ENCODE measurements around the gene GALNT13.

The GALNT13 gene

DNA sequence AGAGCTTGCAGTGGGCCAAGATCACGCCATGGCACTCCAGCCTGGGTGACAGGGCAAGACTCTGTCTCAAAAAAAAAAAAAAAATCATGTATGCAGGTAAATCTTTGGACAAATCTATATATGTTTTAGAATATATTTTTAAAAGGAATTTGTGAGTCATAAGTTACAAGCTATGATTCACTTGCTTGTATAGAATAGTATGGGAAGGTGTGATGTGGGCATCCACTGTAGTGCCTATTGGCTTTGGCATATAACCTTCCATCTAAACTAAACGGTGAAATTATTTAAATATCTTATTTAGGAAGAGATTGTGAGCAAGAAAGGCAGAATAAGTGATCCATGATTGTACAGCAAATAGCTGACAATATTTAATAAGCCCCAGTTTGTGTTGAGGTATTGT lies 261.1 kb downstream of the GALNT13 start:
- Mint-ChIP-seq H3K36me3 (ENCODE audit: low read depth) (no peaks in the 10 kb centered on the region), H3K4me3 (no peak overlapping the region), H3K27me3 (no peaks in the 10 kb centered on the region), H3K9me3 (peaks cover 5% of the 10 kb centered on the region), H3K27ac (no peak overlapping the region), H3K4me1 (no peaks in the 10 kb centered on the region)
- ATAC-seq (no peak), DNase-seq (no peak)

DNA sequence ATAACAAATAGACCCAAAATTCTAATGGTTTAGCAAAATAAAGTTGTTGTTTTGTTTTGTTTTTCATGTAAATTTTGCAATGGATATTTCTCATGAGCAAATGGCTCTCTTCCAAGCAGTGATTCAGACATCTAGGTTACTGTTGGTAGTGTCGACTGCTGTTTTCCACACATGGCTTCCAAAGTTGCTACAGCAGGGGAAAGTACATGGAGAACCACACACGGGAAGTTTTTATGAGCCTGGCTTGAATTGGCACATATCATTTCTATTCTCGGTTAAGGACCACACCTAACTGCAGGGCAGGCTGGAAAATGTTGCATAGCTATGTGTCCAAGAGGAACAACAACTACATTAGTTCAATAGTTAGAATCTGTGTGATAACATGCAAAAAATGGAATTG lies 262.1 kb downstream of the GALNT13 start:
- no peak overlapping the region for H3K4me3 Mint-ChIP-seq
- no peak for DNase-seq
- H3K27me3 Mint-ChIP-seq, result no peaks in the 10 kb centered on the region
- H3K36me3 Mint-ChIP-seq (ENCODE audit: low read depth), result no peaks in the 10 kb centered on the region
- ATAC-seq, result no peak
- no peak overlapping the region for H3K27ac Mint-ChIP-seq
- peaks cover 5% of the 10 kb centered on the region for H3K9me3 Mint-ChIP-seq
- H3K4me1 Mint-ChIP-seq, result no peaks in the 10 kb centered on the region

DNA sequence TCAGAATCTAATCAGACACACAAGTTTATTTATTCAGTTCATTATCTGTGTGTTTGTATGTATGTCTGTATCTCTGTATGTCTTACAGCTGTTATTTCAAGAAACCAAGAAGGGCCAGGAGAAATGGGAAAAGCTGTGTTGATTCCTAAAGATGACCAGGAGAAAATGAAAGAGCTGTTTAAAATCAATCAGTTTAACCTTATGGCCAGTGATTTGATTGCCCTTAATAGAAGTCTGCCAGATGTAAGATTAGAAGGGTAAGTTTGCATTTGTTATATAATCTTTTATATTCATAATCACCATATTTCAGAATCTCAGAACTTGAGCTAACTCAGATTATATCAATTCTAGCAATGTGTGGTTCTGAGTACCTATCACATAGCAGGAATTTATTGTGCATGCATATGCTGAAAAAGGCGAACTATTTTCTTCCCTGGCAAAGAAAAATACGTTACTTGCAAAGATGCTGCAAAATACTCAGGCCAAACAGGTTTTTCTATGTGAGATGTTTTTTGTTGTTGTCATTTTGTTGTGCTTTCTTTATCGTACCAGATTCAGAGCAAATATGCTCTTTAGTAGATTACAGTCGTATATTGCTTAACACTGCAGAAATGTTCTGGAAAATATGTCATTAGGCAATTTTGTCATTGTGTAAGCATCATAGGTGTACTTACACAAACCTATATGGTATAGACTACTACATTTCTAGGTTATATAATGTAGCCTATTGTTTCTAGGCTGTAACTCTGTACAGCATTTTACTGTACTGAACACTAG lies 268.7 kb downstream of the GALNT13 start:
- Mint-ChIP-seq H3K9me3 (no peaks in the 10 kb centered on the region), H3K27ac (no peak overlapping the region), H3K27me3 (no peaks in the 10 kb centered on the region), H3K4me3 (no peak overlapping the region), H3K4me1 (no peaks in the 10 kb centered on the region), H3K36me3 (ENCODE audit: low read depth) (no peaks in the 10 kb centered on the region)
- DNase-seq, result no peak
- ATAC-seq, result no peak

DNA sequence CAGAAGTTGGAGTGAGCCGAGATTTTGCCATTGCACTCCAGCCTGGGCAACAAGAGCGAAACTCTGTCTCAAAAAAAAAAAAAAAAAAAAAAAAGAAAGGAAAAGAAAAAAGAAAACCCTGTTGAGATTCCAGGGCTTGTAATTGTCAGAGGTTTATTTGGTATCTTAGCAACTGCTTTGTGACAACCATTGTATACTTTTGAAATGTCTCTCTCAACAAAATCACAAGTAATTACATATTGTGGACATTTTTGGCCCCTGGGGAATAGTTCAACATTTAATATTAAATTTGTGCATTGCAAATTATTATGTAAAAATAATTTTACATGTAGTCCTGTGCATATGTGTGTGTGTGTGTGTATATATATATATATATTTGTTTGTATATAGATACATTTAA lies 270.8 kb downstream of the GALNT13 start:
- Mint-ChIP-seq H3K36me3 (ENCODE audit: low read depth) (no peaks in the 10 kb centered on the region), H3K9me3 (no peaks in the 10 kb centered on the region), H3K27me3 (no peaks in the 10 kb centered on the region), H3K27ac (no peak overlapping the region), H3K4me1 (no peaks in the 10 kb centered on the region), H3K4me3 (no peak overlapping the region)
- no peak for ATAC-seq
- DNase-seq, result no peak

DNA sequence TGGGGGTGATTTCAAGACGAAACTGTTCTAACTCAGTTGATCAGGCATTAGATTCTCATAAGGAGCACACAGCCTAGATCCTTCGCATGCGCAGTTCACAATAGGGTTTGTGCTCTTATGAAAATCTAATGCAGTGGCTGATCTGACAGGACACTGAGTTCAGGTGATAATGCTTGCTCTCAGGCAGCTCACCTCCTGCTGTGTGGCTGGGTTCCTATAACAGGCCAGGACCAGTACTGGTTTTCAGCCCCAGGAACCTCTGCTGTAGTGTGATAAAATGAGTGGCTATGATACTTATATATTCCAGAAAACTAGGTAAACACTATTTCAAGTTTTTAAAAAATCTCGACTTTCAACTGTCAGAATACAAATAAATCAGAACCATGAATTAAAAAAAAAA lies 271.4 kb downstream of the GALNT13 start:
- no peaks in the 10 kb centered on the region for H3K27me3 Mint-ChIP-seq
- H3K4me1 Mint-ChIP-seq, result no peaks in the 10 kb centered on the region
- no peak overlapping the region for H3K4me3 Mint-ChIP-seq
- H3K36me3 Mint-ChIP-seq (ENCODE audit: low read depth), result no peaks in the 10 kb centered on the region
- DNase-seq, result no peak
- H3K27ac Mint-ChIP-seq, result no peak overlapping the region
- no peak for ATAC-seq
- no peaks in the 10 kb centered on the region for H3K9me3 Mint-ChIP-seq

DNA sequence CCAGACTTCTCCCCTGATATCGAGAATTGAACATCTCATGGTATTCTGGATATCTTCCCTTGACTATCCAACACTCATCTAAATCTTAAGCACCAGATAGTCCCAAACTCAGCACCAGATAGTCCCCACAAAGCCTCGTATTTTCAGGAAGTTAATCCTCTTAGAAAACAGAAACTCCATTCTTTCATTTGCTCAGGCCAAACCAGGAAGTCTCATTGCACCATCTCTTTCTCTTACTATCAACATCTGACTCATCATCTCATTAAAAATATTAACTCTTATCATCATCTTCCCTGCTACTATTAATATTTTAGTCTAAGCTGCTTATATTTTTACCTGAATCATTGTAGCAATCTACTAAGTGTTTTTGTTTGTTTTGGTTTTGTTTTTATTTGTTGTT lies 286.4 kb downstream of the GALNT13 start:
- H3K27me3 Mint-ChIP-seq, result no peaks in the 10 kb centered on the region
- H3K4me3 Mint-ChIP-seq, result no peak overlapping the region

DNA sequence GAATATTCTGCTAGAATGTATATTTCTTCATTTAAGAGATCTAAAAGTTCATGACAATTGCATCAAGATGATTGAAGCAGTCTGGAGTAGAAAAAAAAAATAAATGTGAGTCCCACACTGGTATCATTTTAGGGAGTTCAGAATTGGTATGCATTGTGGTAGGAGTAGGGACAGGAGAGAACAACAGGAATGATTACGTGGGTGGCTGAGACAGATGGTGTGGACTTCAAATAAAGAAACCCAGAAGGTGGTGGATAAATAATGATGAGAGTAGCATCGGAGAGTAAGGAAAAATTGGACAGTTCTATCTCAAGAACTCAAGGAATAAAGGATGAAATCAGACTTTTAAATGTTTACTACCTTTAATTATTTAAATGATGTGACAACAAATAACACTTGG lies 289.6 kb downstream of the GALNT13 start:
- H3K9me3 Mint-ChIP-seq, result peaks cover 9% of the 10 kb centered on the region
- H3K36me3 Mint-ChIP-seq (ENCODE audit: low read depth), result no peaks in the 10 kb centered on the region
- no peak for ATAC-seq
- H3K4me1 Mint-ChIP-seq, result no peaks in the 10 kb centered on the region
- H3K4me3 Mint-ChIP-seq, result no peak overlapping the region
- DNase-seq, result no peak
- H3K27ac Mint-ChIP-seq, result no peak overlapping the region
- H3K27me3 Mint-ChIP-seq, result no peaks in the 10 kb centered on the region

More for the DNA sequence above, 286.4 kb downstream of the GALNT13 start:
- Mint-ChIP-seq H3K27ac (no peak overlapping the region), H3K4me1 (no peaks in the 10 kb centered on the region), H3K36me3 (ENCODE audit: low read depth) (no peaks in the 10 kb centered on the region), H3K9me3 (peaks cover 4% of the 10 kb centered on the region)
- no peak for ATAC-seq
- no peak for DNase-seq

DNA sequence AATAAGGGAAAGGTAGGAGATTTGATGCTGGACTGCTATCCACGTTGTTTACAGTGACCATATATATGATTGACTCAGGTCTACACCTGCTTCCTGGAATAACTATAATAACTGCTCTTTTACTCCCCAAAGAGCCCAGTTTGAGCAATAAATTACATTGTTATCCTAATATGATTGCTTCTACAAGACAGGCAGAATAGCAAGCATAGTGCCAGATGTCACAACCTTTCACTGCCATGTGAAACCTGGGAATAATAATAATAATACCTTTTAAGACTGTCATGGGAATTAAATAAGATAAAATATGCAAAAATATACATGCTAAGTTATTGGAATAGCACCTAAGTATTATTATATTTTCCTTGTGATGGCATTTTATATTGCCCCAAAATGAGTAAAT lies 298.7 kb downstream of the GALNT13 start:
- Mint-ChIP-seq H3K4me3 (no peak overlapping the region), H3K9me3 (peaks cover 10% of the 10 kb centered on the region), H3K27ac (no peak overlapping the region), H3K36me3 (ENCODE audit: low read depth) (no peaks in the 10 kb centered on the region), H3K4me1 (no peaks in the 10 kb centered on the region), H3K27me3 (no peaks in the 10 kb centered on the region)
- DNase-seq (no peak), ATAC-seq (no peak)

DNA sequence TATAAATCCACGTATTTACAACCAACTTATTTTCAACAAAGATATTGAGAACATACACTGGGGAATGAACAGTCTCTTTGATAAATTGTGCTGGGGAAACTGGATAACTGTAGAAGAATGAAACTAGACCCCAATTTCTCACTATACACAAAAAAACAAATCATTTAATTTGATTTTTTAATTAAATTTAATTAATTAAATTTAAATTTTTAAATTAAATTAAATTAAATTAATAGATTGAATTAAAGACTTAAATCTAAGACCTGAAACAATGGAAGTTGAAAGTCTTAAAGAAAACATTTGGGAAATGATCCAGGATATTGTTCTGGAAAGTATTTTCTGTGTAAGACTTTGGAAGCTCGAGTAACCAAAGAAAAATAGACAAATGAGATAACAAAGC lies 301.4 kb downstream of the GALNT13 start:
- no peak for ATAC-seq
- Mint-ChIP-seq H3K36me3 (ENCODE audit: low read depth) (no peaks in the 10 kb centered on the region), H3K4me1 (no peaks in the 10 kb centered on the region), H3K27ac (no peak overlapping the region), H3K4me3 (no peak overlapping the region), H3K9me3 (peaks cover 6% of the 10 kb centered on the region), H3K27me3 (no peaks in the 10 kb centered on the region)
- no peak for DNase-seq

DNA sequence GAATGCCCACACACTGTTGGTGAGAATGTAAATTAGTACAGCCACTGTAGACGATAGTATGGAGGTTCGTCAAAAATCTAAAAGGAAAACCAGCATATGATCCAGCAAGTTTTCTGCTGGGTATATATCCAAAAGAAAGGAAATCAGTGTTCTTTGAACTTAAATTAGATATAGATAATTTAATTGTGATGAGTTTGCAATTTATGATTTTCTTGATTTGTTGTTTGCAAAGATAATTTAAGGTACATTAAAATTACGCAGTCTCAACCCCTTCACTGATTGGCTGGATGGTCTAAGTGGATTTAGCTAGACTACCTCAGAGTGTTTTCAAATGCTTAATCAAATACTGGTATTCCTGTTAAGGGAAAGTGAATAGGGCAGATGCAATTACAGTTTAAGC lies 302.2 kb downstream of the GALNT13 start:
- no peak for ATAC-seq
- no peaks in the 10 kb centered on the region for H3K27me3 Mint-ChIP-seq
- H3K36me3 Mint-ChIP-seq (ENCODE audit: low read depth), result no peaks in the 10 kb centered on the region
- DNase-seq, result no peak
- H3K4me3 Mint-ChIP-seq, result no peak overlapping the region
- H3K4me1 Mint-ChIP-seq, result no peaks in the 10 kb centered on the region
- H3K27ac Mint-ChIP-seq, result no peak overlapping the region
- H3K9me3 Mint-ChIP-seq, result peaks cover 6% of the 10 kb centered on the region

DNA sequence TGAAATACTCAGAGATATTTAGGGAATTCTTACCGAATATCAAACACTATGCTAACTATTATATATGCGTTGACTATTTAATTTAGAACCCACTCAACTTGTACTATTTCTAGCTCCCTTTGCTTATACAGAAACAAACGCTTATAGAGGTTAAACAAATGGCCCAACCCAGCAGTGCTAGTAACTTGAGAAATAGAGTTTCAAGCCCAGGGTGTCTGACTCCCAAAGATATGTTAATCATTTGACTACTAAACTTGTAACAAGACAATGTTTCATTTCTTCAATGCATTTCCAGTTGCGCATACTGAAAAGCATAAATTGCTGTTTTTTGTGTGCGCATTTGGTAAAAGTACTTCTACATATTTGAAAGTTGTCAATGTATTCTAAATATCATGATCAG lies 310.3 kb downstream of the GALNT13 start:
- ATAC-seq (no peak), DNase-seq (no peak)
- peaks cover 4% of the 10 kb centered on the region for H3K9me3 Mint-ChIP-seq
- no peaks in the 10 kb centered on the region for H3K36me3 Mint-ChIP-seq (ENCODE audit: low read depth)
- H3K27me3 Mint-ChIP-seq, result no peaks in the 10 kb centered on the region
- no peaks in the 10 kb centered on the region for H3K4me1 Mint-ChIP-seq
- H3K27ac Mint-ChIP-seq, result no peak overlapping the region
- H3K4me3 Mint-ChIP-seq, result no peak overlapping the region

DNA sequence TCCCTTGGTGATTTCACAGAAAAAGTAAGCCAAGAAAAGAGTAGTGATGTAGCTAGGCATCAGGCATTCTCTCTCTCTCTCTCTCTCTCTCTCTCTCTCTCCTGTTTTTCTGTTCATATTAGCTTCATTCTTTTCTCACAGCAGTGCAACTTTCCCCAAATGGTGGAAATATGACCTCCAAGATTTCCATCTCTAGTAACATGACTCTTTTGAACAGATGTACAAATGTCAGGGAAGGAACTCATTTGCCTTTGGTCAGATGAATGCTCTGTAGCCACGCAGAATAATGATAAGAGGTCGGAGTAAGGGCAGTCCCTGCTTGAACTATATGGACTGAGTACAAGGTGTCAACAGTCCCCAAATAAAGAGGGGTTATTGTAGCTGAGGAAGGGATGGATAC lies 316.2 kb downstream of the GALNT13 start:
- Mint-ChIP-seq H3K27ac (no peak overlapping the region), H3K9me3 (peaks cover 8% of the 10 kb centered on the region), H3K4me1 (no peaks in the 10 kb centered on the region), H3K27me3 (no peaks in the 10 kb centered on the region), H3K36me3 (ENCODE audit: low read depth) (no peaks in the 10 kb centered on the region), H3K4me3 (no peak overlapping the region)
- no peak for ATAC-seq
- DNase-seq, result no peak

DNA sequence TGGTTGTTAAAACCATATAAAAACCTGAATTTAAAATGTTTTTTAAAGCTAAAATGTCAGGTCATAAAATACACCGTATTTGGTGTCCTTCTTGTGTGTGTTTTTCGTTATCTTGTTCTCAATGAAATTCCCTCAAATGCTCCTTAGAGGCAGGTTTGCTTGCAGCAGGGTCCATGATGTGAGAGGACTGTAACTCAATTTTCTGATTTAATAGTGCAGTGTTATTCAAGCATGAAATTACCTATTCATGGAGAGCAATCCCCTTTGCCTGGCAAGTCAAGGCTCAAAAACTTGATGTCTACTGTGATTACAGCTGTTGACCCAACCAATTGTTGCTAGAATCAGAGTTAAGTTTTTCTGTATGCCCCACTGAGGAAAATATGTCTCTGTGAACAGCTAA lies 318.2 kb downstream of the GALNT13 start:
- Mint-ChIP-seq H3K36me3 (ENCODE audit: low read depth) (no peaks in the 10 kb centered on the region), H3K9me3 (peaks cover 8% of the 10 kb centered on the region), H3K4me3 (no peak overlapping the region), H3K27me3 (no peaks in the 10 kb centered on the region), H3K4me1 (no peaks in the 10 kb centered on the region), H3K27ac (no peak overlapping the region)
- no peak for DNase-seq
- no peak for ATAC-seq

DNA sequence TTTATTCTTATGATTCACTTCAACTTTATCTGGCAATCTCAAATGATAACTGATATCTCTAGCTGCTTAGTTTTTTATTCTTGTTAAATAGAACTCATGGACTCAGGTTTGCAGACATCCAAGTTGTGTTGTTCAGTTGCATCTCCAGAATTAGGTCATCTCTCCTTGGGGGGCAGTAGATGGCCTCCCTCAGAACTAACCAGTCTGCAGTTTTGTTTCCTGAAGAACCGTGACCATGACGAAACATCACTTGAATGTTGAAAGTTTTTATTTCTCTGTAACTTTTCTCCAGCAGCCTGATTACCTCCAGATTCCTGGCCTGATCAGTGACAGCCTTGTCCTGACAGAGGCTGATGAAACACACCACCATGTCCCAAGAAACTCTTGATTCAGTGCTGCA lies 321.5 kb downstream of the GALNT13 start:
- H3K27me3 Mint-ChIP-seq, result no peaks in the 10 kb centered on the region
- DNase-seq (no peak), ATAC-seq (no peak)
- no peak overlapping the region for H3K27ac Mint-ChIP-seq
- no peak overlapping the region for H3K4me3 Mint-ChIP-seq
- no peaks in the 10 kb centered on the region for H3K4me1 Mint-ChIP-seq
- peaks cover 4% of the 10 kb centered on the region for H3K9me3 Mint-ChIP-seq
- H3K36me3 Mint-ChIP-seq (ENCODE audit: low read depth), result no peaks in the 10 kb centered on the region

DNA sequence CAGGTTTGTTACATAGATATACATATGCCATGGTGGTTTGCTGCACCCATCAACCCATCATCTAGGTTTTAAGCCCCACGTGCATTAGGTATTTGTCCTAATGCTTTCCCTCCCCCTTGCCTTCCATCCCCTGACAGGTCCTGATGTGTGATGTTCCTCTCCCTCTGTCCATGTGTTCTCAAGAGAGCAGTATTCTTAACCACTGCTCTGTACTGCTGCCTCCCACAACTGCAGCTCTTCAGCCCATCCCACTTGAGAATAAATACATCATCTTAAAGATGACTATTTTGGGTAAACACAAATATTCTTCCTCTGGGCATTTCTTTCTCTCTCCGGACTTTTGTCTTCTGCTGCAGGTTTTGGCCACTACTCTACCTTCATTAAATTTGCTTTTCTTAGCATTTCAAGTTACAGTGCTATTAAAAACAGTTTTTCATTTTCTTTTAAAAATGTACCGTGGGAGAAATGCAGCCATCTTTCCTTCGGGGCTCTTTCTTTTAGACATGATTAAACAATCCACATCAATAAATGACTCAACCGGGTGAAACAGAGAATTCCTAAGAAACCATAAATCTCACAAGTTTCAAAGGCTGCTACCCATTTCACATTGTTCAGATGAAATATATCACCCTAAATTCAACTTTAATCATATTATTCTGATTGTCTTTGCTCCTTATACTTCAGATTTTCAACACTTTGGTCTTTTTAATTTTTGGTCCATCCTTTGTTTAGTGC lies 323.4 kb downstream of the GALNT13 start:
- DNase-seq (no peak), ATAC-seq (no peak)
- no peak overlapping the region for H3K27ac Mint-ChIP-seq
- H3K4me3 Mint-ChIP-seq, result no peak overlapping the region
- no peaks in the 10 kb centered on the region for H3K27me3 Mint-ChIP-seq
- H3K4me1 Mint-ChIP-seq, result no peaks in the 10 kb centered on the region
- H3K36me3 Mint-ChIP-seq (ENCODE audit: low read depth), result no peaks in the 10 kb centered on the region
- peaks cover 4% of the 10 kb centered on the region for H3K9me3 Mint-ChIP-seq
